HCT116 (cell line): Measurements from ENCODE around the gene FAIM2.

Experiments
- CEBPB ChIP-seq: IDR thresholded peaks from 2 replicates; pipeline ENCODE4 v1.6.1; 2012; ENCODE audit warnings: low read depth
- CTCF ChIP-seq, 3 experiments: fragments of 200-600 bp in 1 of 3; sonication (generic) in 1 of 3; IDR thresholded peaks in 2 of 3; conservative IDR thresholded peaks in 1 of 3; 2 replicates each; pipeline ENCODE4 v1.5.1; 2012 to 2017; ENCODE audit warnings: low read depth in 2 of 3, low read length in 2 of 3, antibody characterized with exemption in 1 of 3, borderline replicate concordance in 1 of 3, control low read depth in 1 of 3, mild to moderate bottlenecking in 1 of 3, mixed read lengths in 1 of 3, mixed run types in 1 of 3, moderate library complexity in 1 of 3; ENCODE audit not compliant: insufficient read depth in 1 of 3
- ELF1 ChIP-seq: IDR thresholded peaks from 2 replicates; pipeline ENCODE4 v1.6.1; 2012; ENCODE audit warnings: low read depth, borderline replicate concordance
- EZH2 ChIP-seq: fragments of 200-600 bp; sonication (generic); IDR thresholded peaks from 2 replicates; pipeline ENCODE4 v1.6.1; 2017; ENCODE audit warnings: antibody characterized with exemption, mixed run types
- EZH2phosphoT487 ChIP-seq: fragments of 200-600 bp; IDR thresholded peaks from 2 replicates; pipeline ENCODE4 v1.6.1; 2018; ENCODE audit warnings: antibody characterized with exemption, borderline replicate concordance
- FOSL1 ChIP-seq: IDR thresholded peaks from 2 replicates; pipeline ENCODE4 v1.6.1; 2012; ENCODE audit warnings: low read depth
- JUND ChIP-seq: IDR thresholded peaks from 2 replicates; pipeline ENCODE4 v1.6.1; 2012
- POLR2A ChIP-seq: IDR thresholded peaks from 2 replicates; pipeline ENCODE4 v1.7.0; 2011; ENCODE audit warnings: borderline replicate concordance; ENCODE audit not compliant: insufficient read depth, insufficient read length; ENCODE audit errors: extremely low read depth
- POLR2AphosphoS5 ChIP-seq: IDR thresholded peaks from 2 replicates; pipeline ENCODE4 v1.6.1; 2011; ENCODE audit warnings: mild to moderate bottlenecking, low read depth, low read length, moderate library complexity
- RAD21 ChIP-seq: IDR thresholded peaks from 2 replicates; pipeline ENCODE4 v1.6.1; 2012; ENCODE audit warnings: low read depth, mild to moderate bottlenecking
- SIN3A ChIP-seq: IDR thresholded peaks from 2 replicates; pipeline ENCODE4 v1.6.1; 2012; ENCODE audit warnings: low read depth
- ZNF274 ChIP-seq: fragments of 200-500 bp; sonication (Bioruptor generic); IDR thresholded peaks from 2 replicates; pipeline ENCODE4 v1.6.1; 2014; ENCODE audit warnings: mild to moderate bottlenecking, low read depth, low read length, inconsistent platforms

GRCh38 chr12:49869816-49870500 is 33.7 kb downstream of the FAIM2 start:
- TF ChIP-seq SIN3A (no peak), POLR2A (no peak), FOSL1 (no peak), CTCF (IDR thresholded peaks at IDR 0.05 in 2 of 3, conservative IDR thresholded peaks at IDR 0.05 in 1 of 3; ENCODE audit: borderline replicate concordance in 1 of 3, insufficient read depth in 1 of 3, low read depth in 2 of 3, low read length in 2 of 3) (no peak), POLR2AphosphoS5 (no peak), EZH2 (no peak), JUND (no peak), RAD21 (no peak), ZNF274 (no peak), CEBPB (no peak), EZH2phosphoT487 (no peak), ELF1 (no peak)
